Glutamatergic neuron (in vitro differentiated cells): ENCODE measurements around the gene ARHGEF19. TPM values are rescaled to one million over a fixed set of nuclear protein-coding genes. Genes with fewer than 3 reads are reported as not detected.
"Not testable (repeated sequence)": the region's sequence is repeated elsewhere in the genome, so short reads cannot be mapped to it uniquely, and the experiment has no call there.

Experiments used
- DNase-seq: peaks from one replicate; pipeline ENCODE4 v3.0.0; 2022
- H3K27ac Mint-ChIP-seq: one replicate; pipeline ENCODE4 v1.8.0; 2020; ENCODE audit warnings: mild to moderate bottlenecking, mixed read lengths, inconsistent platforms; ENCODE audit not compliant: unreplicated experiment
- H3K27me3 Mint-ChIP-seq: one replicate; pipeline ENCODE4 v1.8.0; 2020; ENCODE audit warnings: mild to moderate bottlenecking, moderate library complexity, mixed read lengths, inconsistent platforms; ENCODE audit not compliant: unreplicated experiment
- H3K36me3 Mint-ChIP-seq: one replicate; pipeline ENCODE4 v1.8.0; 2020; ENCODE audit warnings: mild to moderate bottlenecking, mixed read lengths, inconsistent platforms; ENCODE audit not compliant: unreplicated experiment
- H3K4me1 Mint-ChIP-seq: one replicate; pipeline ENCODE4 v1.8.0; 2020; ENCODE audit warnings: mild to moderate bottlenecking, low read depth, mixed read lengths, inconsistent platforms; ENCODE audit not compliant: unreplicated experiment
- H3K4me3 Mint-ChIP-seq: one replicate; pipeline ENCODE4 v1.8.0; 2020; ENCODE audit warnings: mild to moderate bottlenecking, mixed read lengths, inconsistent platforms; ENCODE audit not compliant: unreplicated experiment
- H3K9me3 Mint-ChIP-seq: one replicate; pipeline ENCODE4 v1.8.0; 2020; ENCODE audit warnings: mild to moderate bottlenecking, moderate library complexity, mixed read lengths, inconsistent platforms; ENCODE audit not compliant: unreplicated experiment
- CTCF ChIP-seq: fragments of 200-600 bp; sonication (generic); IDR thresholded peaks from one replicate; pipeline ENCODE4 v1.5.0; 2021; ENCODE audit not compliant: partially characterized antibody, unreplicated experiment
- total RNA-seq: library from RNA; stranded (reverse); fragmentation: NEBNext Ultra II Directional; extraction: Animal tissue kit (Norgen Biotek cat#: 25700); gene quantifications from one replicate; pipeline ENCODE4 v1.2.1, GENCODE V29; 2021; ENCODE audit not compliant: unreplicated experiment

Gene ARHGEF19
- total RNA-seq, 1 donor from 2014 or later = 3.4 TPM

- Mint-ChIP-seq H3K4me1 (peaks cover 8% of the 10 kb centered on the region), H3K27ac (no peak overlapping the region), H3K27me3 (no peaks in the 10 kb centered on the region), H3K9me3 (peaks cover 3% of the 10 kb centered on the region), H3K36me3 (no peaks in the 10 kb centered on the region), H3K4me3 (no peak overlapping the region)
- no peak for DNase-seq
- TF ChIP-seq CTCF = no peak
Measured at GRCh38 chr1:16247441-16247840, 35.0 kb upstream of the ARHGEF19 start.

DNA sequence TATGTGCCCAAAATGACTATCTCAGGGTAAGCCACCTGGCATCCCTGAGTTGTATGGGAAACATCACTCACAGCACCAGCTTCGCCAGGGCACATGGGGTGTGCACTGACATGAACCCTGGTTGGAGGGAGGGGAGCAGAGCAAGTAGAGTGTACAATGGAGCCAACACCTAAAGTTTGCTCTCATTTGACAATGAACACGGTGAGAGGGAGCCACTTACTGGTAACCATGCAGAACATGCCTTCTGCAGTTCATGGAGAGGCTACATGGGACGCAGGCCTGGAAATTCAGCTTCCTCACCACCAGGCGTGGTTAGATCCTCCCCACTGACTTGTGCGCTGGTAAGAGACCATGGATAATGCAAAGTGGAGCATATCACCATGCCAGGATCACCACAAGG, 34.5 kb upstream of the ARHGEF19 start:
- H3K9me3 Mint-ChIP-seq = peaks cover 3% of the 10 kb centered on the region
- no peak overlapping the region for H3K27ac Mint-ChIP-seq
- no peak overlapping the region for H3K4me3 Mint-ChIP-seq
- H3K4me1 Mint-ChIP-seq = peaks cover 8% of the 10 kb centered on the region
- H3K36me3 Mint-ChIP-seq = no peaks in the 10 kb centered on the region
- peaks cover under 1% of the 10 kb centered on the region for H3K27me3 Mint-ChIP-seq
- DNase-seq = no peak
- no peak for TF ChIP-seq CTCF

DNA sequence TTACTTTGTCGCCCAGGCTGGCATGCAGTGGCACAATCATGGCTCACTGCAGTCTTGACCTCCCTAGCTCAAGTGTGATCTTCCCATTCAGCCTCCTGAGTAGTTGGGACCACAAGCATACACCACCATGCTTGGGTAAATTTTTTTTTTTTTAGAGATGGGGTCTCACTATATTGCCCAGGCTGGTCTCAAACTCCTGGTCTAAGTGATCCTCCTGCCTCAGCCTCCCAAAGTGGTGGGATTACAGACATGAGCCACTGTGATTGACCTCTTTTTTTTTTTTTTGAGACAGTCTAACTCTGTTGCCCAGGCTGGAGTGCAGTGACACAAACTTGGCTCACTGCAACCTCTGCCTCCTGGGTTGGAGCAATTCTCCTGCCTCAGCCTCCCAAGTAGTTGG, 33.8 kb upstream of the ARHGEF19 start:
- H3K27me3 Mint-ChIP-seq, DNase-seq, H3K9me3 Mint-ChIP-seq, H3K27ac Mint-ChIP-seq, H3K36me3 Mint-ChIP-seq, H3K4me3 Mint-ChIP-seq: not testable (repeated sequence)
- peaks cover 11% of the 10 kb centered on the region for H3K4me1 Mint-ChIP-seq

- H3K4me1 Mint-ChIP-seq = peaks cover 14% of the 10 kb centered on the region
- no peak overlapping the region for H3K27ac Mint-ChIP-seq
- no peak for TF ChIP-seq CTCF
Measured at GRCh38 chr1:16245476-16246196, 33.2 kb upstream of the ARHGEF19 start.

GRCh38 chr1:16244650-16245285, 32.3 kb upstream of the ARHGEF19 start:
- Mint-ChIP-seq H3K27ac (no peak overlapping the region), H3K4me3 (no peak overlapping the region), H3K27me3 (peaks cover 5% of the 10 kb centered on the region), H3K4me1 (peaks cover 14% of the 10 kb centered on the region), H3K36me3 (no peaks in the 10 kb centered on the region), H3K9me3 (peaks cover 7% of the 10 kb centered on the region)
- peak; percentile 36 for TF ChIP-seq CTCF
- no peak for DNase-seq

More at GRCh38 chr1:16245476-16246196, 33.2 kb upstream of the ARHGEF19 start:
- peaks cover 5% of the 10 kb centered on the region for H3K27me3 Mint-ChIP-seq
- no peak for DNase-seq
- H3K9me3 Mint-ChIP-seq = peaks cover 7% of the 10 kb centered on the region
- no peak overlapping the region for H3K4me3 Mint-ChIP-seq
- no peaks in the 10 kb centered on the region for H3K36me3 Mint-ChIP-seq
